HUES48 (cell line): ENCODE measurements around the gene TCF7L2.

Source experiments
- H3K27ac ChIP-seq: one replicate; pipeline ENCODE4 v1.7.0; 2013; ENCODE audit warnings: low read depth, low read length, inconsistent platforms
- H3K27me3 ChIP-seq: 2 replicates; pipeline ENCODE4 v1.6.1; 2013; ENCODE audit warnings: mild to moderate bottlenecking, low read length; ENCODE audit not compliant: control insufficient read depth, insufficient read depth
- H3K36me3 ChIP-seq: 2 replicates; pipeline ENCODE4 v1.6.1; 2013; ENCODE audit warnings: low read length; ENCODE audit not compliant: control insufficient read depth, insufficient read depth
- H3K4me1 ChIP-seq: 2 replicates; pipeline ENCODE4 v1.6.1; 2013; ENCODE audit warnings: mild to moderate bottlenecking, low read length; ENCODE audit not compliant: control insufficient read depth, insufficient read depth
- H3K4me3 ChIP-seq: 2 replicates; pipeline ENCODE4 v1.5.1; 2013; ENCODE audit warnings: mild to moderate bottlenecking, low read depth, low read length
- H3K9ac ChIP-seq: 2 replicates; pipeline ENCODE4 v1.6.1; 2013; ENCODE audit warnings: mild to moderate bottlenecking, low read depth, low read length, moderate library complexity
- H3K9me3 ChIP-seq: 2 replicates; pipeline ENCODE4 v1.6.1; 2013; ENCODE audit warnings: low read length; ENCODE audit not compliant: control insufficient read depth, insufficient read depth

TCF7L2 gene

DNA sequence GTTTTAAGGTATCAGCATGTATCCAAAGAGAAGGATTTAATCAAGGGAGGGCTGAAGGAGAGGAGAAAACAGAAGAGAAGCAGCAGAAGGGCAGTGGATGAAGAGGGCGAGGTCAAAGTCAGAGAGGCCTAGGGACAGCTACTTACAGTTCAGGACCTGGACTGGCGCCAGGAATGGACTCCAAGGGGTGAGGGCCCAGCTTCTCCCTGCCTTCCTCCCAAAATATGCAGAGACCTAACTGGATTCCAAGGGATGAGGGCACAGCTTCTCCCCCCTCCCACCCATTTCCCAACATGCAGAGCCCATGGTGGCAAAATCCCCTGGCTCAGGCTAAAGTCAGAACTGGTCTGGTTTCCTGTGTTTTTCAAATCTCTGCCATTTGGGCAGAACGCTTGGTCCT is 3.4 kb upstream of the TCF7L2 start:
- peaks cover 28% of the 10 kb centered on the region for H3K4me1 ChIP-seq
- H3K27ac ChIP-seq, result no peak overlapping the region
- no peak overlapping the region for H3K4me3 ChIP-seq
- no peaks in the 10 kb centered on the region for H3K27me3 ChIP-seq
- H3K9ac ChIP-seq, result no peak overlapping the region
- no peaks in the 10 kb centered on the region for H3K36me3 ChIP-seq
- H3K9me3 ChIP-seq, result no peaks in the 10 kb centered on the region

DNA sequence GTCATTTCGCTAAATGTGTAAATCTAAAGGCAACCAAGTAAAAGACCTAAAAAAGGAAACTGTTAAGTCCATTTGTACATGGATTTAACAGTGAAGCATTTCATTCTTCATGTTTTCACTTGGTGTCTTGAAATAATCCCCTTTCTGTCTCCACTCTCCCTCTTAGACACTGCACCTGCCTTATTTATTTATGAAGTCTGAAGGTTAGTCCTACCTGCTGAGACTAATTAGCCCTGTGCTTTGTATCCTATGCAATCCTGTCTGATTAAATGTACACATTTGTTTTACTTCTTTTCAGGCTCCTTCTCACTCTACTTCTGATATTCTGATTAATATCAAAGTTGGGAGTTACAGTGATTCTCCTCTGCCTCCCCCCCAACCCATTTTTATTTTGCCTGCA is 1.9 kb upstream of the TCF7L2 start:
- Histone ChIP-seq H3K4me1 (peaks cover 28% of the 10 kb centered on the region), H3K4me3 (no peak overlapping the region), H3K27me3 (no peaks in the 10 kb centered on the region), H3K9me3 (no peaks in the 10 kb centered on the region), H3K36me3 (no peaks in the 10 kb centered on the region), H3K27ac (peak overlapping the region; percentile 68), H3K9ac (no peak overlapping the region)

DNA sequence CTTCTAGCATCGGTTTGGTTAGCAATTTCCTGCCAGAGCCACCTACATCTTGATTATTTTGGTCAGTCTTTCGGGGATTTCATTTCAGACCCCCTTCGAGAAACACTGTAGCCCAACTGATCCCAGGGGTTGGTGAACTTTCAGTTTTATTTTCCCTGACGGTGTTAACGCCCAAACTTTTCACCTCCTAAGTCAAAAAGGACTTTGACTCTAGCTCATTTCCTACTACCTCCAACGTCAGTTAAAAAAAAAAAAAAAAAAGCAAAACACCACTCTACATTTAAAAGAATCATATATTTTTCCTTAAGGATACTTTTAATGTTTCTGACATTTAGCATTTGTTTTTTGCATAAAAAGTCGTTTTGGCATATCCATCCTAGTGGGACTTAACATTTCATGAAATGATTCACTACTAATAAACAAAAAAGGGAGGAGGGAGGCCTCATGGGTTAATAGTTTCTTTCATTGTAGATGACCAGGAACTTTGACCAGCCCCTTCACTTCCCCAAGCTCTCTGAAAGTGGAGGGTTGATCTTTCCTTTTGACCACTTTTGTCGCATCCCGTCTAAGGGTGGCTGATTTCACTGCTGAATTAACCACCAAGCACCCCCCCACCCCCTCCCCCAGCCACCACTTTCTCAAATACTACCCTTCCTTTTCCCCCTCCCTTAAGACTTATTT is 764 bp upstream of the TCF7L2 start:
- 0 out of 2 replicates have a peak, but pooled peaks cover 7% of the 10 kb centered on the region for H3K36me3 ChIP-seq
- no peak overlapping the region for H3K9ac ChIP-seq
- H3K27me3 ChIP-seq, result no peaks in the 10 kb centered on the region
- H3K27ac ChIP-seq, result peak overlapping the region; percentile 68
- peaks cover 39% of the 10 kb centered on the region for H3K4me1 ChIP-seq
- no peaks in the 10 kb centered on the region for H3K9me3 ChIP-seq
- H3K4me3 ChIP-seq, result peak overlapping the region; percentile 37

DNA sequence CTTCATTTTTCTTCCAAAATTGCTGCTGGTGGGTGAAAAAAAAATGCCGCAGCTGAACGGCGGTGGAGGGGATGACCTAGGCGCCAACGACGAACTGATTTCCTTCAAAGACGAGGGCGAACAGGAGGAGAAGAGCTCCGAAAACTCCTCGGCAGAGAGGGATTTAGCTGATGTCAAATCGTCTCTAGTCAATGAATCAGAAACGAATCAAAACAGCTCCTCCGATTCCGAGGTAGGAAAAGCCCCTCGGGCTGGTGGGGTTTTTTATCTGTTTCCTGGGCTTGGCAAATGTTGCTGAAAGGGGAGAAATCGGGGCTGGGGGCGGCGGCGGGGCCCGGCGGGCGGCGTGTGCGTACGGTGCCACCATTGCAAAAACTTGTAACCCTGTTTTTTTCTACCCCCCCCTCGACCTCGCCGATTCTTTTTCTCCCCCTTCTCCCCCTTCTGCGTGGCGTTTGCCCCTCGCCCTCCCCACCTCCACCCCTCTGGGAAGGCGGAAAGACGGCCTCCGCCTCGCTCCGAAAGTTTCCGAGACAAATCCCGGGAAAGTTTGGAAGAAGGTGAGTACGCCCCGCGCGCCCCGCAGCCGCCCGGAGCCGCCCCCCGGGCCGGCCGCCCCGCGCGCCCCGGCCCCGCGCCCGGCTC is 789 bp downstream of the TCF7L2 start:
- H3K4me3 ChIP-seq, result peak overlapping the region; percentile 89
- H3K4me1 ChIP-seq, result peaks cover 54% of the 10 kb centered on the region
- 0 out of 2 replicates have a peak, but pooled peaks cover 7% of the 10 kb centered on the region for H3K36me3 ChIP-seq
- no peaks in the 10 kb centered on the region for H3K9me3 ChIP-seq
- H3K27ac ChIP-seq, result peak overlapping the region; percentile 98
- no peaks in the 10 kb centered on the region for H3K27me3 ChIP-seq
- H3K9ac ChIP-seq, result peak overlapping the region; percentile 87

DNA sequence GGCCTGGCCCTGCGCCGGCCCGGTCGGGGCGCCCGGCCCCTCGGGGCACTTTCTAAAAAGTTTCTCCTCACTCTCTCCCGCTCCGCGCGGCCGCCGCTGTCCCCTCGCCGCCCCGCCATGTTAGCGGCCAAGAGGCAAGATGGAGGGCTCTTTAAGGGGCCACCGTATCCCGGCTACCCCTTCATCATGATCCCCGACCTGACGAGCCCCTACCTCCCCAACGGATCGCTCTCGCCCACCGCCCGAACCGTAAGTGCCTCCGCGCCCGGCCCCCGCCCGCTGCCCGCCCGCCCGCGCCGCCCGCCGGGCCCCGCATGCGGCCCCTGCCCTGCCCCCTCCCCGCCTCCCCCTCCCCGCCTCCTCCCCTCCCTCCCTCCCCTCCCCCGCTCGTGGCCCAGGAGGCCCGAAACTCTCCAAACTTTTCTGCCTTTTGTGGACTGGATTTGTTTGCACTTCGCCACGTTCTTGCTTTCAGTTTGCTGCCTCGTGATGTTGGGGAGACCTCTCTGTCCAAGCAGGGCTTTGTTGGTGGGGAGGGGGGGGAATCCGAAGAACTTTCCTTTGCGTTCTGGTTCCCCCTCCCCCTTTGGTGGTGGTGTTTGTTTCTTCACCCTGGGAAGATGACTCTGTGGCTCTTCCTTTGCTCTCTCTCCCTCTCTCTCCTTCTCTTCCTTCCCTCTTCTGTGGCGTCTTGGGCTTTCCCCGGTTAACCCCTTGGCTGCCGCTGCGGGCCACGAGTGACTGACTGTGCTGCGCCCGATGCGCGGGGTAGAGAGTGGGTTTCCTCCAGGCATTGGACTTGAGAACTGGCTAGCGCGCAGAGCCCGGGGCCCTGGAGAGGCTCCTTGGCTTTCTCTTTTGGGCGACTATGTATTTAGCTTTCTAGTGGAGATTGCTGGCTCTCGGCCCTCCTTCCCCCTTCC is 1.6 kb downstream of the TCF7L2 start:
- Histone ChIP-seq H3K9me3 (no peaks in the 10 kb centered on the region), H3K9ac (peak overlapping the region; percentile 91), H3K4me3 (peak overlapping the region; percentile 89), H3K36me3 (0 out of 2 replicates have a peak, but pooled peaks cover 7% of the 10 kb centered on the region), H3K4me1 (peaks cover 58% of the 10 kb centered on the region), H3K27me3 (no peaks in the 10 kb centered on the region), H3K27ac (peak overlapping the region; percentile 98)

DNA sequence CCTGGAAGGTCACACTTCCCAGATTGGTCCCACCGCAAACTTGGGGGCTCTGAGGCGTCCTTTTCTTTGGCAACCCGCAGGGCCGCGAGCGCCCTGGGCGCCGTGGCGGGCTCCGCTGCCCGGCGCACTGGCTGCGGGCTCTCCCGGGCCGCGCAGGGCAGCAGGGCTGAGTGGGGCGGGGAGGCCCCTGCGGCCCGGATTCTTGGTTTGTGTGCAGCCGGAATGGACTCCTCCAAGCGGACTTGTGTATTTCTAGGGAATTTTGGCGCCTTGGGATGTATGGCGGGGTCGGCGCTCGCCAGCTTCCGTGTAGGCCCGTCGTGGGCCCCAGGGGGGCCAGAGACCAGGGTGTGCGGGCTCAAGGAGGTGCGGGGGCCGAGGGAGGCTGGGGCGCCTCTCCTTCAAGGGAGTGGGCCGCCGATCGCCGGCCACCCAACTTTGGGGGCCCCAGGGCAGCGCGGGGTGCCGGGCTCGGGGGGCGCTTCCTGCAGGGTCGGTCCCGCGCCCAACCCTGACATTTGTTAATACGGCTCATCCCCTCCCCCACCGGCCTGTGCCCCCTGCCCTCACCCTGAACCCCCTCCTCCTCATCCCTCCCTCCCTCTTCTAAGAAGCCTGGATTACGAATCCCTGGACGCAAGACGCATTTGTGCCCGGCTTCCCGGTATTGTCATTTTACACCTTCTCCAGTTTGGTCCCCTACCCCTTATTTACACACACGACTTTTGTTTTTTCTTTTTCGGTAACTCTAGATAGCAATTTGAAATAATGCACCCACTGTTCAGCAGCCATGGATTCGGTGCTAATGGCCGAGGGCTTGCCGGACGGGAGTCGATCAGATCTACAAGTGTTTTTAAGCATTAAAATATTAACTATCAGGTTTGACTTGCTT is 2.5 kb downstream of the TCF7L2 start:
- no peaks in the 10 kb centered on the region for H3K27me3 ChIP-seq
- H3K4me1 ChIP-seq, result peaks cover 62% of the 10 kb centered on the region

DNA sequence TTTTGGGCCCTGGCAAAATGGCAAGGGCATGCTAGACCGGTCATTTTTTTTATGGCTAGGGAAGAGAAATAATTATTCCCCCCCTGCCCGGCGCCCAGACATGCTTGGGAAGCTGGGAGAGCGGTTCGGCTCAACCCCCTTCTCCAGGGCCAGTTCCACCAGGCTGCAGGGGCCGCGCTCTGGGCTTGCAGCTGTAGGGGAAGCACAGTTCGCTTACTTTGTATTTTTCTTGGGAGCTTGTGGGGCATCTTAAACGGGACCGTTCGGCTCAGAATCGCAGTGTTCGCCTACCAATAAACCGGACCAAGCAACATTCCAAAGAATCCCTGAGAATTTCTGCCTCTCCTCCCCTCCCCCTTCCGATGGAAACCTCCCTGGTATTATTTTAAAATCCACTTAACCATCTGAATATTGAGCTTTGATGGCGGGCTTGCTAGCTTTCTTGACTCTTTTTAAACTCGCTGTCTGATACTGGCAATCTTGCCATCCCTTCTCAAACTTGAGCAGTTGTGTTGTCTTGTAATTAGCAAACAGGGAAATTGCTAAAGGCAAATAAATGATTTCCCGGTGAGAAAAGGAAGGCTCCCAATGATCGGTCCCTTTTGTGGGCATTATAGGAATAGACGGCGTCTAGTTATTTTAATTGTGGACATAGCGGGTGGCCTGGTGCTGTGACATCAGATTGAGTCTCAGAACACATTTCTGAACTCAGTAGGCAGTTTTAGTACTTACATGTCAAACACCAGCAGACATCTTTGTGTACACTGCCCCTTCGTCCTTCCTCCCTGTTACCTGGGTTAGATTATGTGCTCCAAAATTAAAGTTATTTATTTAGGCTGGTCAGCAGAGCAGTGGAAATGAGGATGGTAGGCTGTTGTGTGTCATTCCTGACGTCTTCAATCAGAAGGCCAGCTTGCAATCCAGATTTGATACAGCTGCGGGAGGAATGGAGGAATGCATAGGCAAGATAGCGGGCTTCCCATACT is 3.4 kb downstream of the TCF7L2 start:
- Histone ChIP-seq H3K27ac (peak overlapping the region; percentile 98), H3K4me1 (peaks cover 62% of the 10 kb centered on the region), H3K36me3 (0 out of 2 replicates have a peak, but pooled peaks cover 7% of the 10 kb centered on the region), H3K27me3 (no peaks in the 10 kb centered on the region), H3K9ac (peak overlapping the region; percentile 91), H3K9me3 (no peaks in the 10 kb centered on the region), H3K4me3 (peak overlapping the region; percentile 89)

More for the DNA sequence above, 2.5 kb downstream of the TCF7L2 start:
- Histone ChIP-seq H3K9me3 (no peaks in the 10 kb centered on the region), H3K9ac (peak overlapping the region; percentile 91), H3K4me3 (peak overlapping the region; percentile 89), H3K36me3 (0 out of 2 replicates have a peak, but pooled peaks cover 7% of the 10 kb centered on the region), H3K27ac (peak overlapping the region; percentile 98)

DNA sequence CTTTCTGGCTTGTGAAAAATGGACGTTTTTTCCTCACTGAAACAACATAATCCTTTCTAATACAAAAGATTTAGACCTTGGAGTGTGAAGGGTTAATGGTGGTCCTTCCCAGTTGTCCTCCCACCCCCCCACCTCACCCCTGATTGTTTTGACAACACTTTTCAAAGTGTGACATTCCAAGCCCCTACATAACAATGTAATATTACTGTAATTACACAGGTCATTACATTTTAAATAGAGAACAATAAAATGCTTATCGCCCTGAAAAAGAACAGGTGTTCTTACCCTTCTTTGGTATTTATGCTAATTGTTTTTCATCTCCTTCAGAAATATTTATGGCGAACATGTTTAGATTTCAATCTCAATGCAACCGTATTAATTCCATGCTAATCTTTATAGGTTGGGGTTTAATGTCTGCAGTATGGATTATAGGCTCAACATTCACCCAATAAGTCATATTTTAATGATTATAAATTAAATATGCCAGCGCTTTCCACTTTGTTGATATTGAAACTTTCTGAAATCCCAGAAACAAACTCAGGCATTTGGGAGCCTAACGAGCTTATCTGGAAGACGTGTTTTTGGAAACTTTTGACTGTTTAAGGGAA is 5.0 kb downstream of the TCF7L2 start:
- H3K4me3 ChIP-seq, result peak overlapping the region; percentile 89
- H3K27me3 ChIP-seq, result no peaks in the 10 kb centered on the region
- H3K9me3 ChIP-seq, result no peaks in the 10 kb centered on the region
- peaks cover 68% of the 10 kb centered on the region for H3K4me1 ChIP-seq
- H3K36me3 ChIP-seq, result 0 out of 2 replicates have a peak, but pooled peaks cover 10% of the 10 kb centered on the region
- peak overlapping the region; percentile 63 for H3K9ac ChIP-seq
- H3K27ac ChIP-seq, result peak overlapping the region; percentile 98
